IMR-90 (cell line): ENCODE data around the gene RBMY1B. TPM values are rescaled to one million over a fixed set of nuclear protein-coding genes. Genes with fewer than 3 reads are reported as not detected.

Source experiments
- polyA plus RNA-seq, 3 experiments: library from polyadenylated mRNA; depleted of rRNA; stranded (reverse); fragments of >200 nt; gene quantifications; 2 replicates each; pipeline ENCODE4 v1.2.3, GENCODE V29; 2012; ENCODE audit warnings: low replicate concordance in 1 of 3
- total RNA-seq: library from RNA; depleted of rRNA; stranded (reverse); fragments of >200 nt; gene quantifications from 2 replicates; pipeline ENCODE4 v1.2.3, GENCODE V29; 2012; rRNA removed

RBMY1B gene
- total and polyA plus RNA-seq, 2 of the 4 experiments (the other 2 are of a cell fraction) = not detected

Other genes with a start within 250 kb of the RBMY1B start
- not detected in 2 replicates for gene RBMY1A1, start 23.5 kb downstream of the RBMY1B start, total RNA-seq
- gene RBMY1A1, start 23.5 kb downstream of the RBMY1B start, polyA plus RNA-seq (2012; rRNA removed) = not detected in 2 replicates